NCI-H2171 (cell line): Measurements from ENCODE around the gene PTPN1.
A peak's percentile ranks its signal among the peaks of the same experiment; 100 is the strongest.

Experiments
- DNase-seq: peaks from one replicate; lab custom pipeline; 2025; lab: John Stamatoyannopoulos, UW

PTPN1 gene

GRCh38 chr20:50577175-50578018, 67.2 kb downstream of the PTPN1 start:
- peak; percentile 19 for DNase-seq

- no peak for DNase-seq
Observed at GRCh38 chr20:50578061-50578777, 68.0 kb downstream of the PTPN1 start.

GRCh38 chr20:50578778-50579165, 68.6 kb downstream of the PTPN1 start:
- DNase-seq = no peak

GRCh38 chr20:50579511-50579910, 69.3 kb downstream of the PTPN1 start:
- no peak for DNase-seq

GRCh38 chr20:50580016-50580747, 70.0 kb downstream of the PTPN1 start:
- no peak for DNase-seq

- DNase-seq = no peak
Observed at GRCh38 chr20:50580842-50581544, 70.8 kb downstream of the PTPN1 start.

GRCh38 chr20:50582092-50582491, 71.9 kb downstream of the PTPN1 start:
- no peak for DNase-seq

GRCh38 chr20:50582591-50583234, 72.5 kb downstream of the PTPN1 start:
- DNase-seq = no peak

- DNase-seq = no peak
Observed at GRCh38 chr20:50583442-50584150, 73.4 kb downstream of the PTPN1 start.

GRCh38 chr20:50584687-50585086, 74.5 kb downstream of the PTPN1 start:
- DNase-seq = no peak

GRCh38 chr20:50585214-50585613, 75.0 kb downstream of the PTPN1 start:
- no peak for DNase-seq

- no peak for DNase-seq
Observed at GRCh38 chr20:50585678-50586077, 75.5 kb downstream of the PTPN1 start.

- no peak for DNase-seq
Observed at GRCh38 chr20:50586531-50587232, 76.5 kb downstream of the PTPN1 start.

- no peak for DNase-seq
Observed at GRCh38 chr20:50587291-50587961, 77.2 kb downstream of the PTPN1 start.

- DNase-seq = peak; percentile 19
Observed at GRCh38 chr20:50588034-50588736, 78.0 kb downstream of the PTPN1 start.

- DNase-seq = no peak
Observed at GRCh38 chr20:50589548-50590347, 79.6 kb downstream of the PTPN1 start.

- DNase-seq = peak; percentile 34
Observed at GRCh38 chr20:50590348-50590664, 80.1 kb downstream of the PTPN1 start.

- DNase-seq = no peak
Observed at GRCh38 chr20:50591233-50591852, 81.2 kb downstream of the PTPN1 start.
